HG03280 (cell line): Measurements from ENCODE around the gene FSCB.
"Not testable (repeated sequence)": the region's sequence is repeated elsewhere in the genome, so short reads cannot be mapped to it uniquely, and the experiment has no call there.

Experiments used
- ATAC-seq: cut with Tn5 transposase; IDR thresholded peaks from one replicate; pipeline ENCODE4 v1.9.1; 2021; ENCODE audit warnings: mild to moderate bottlenecking, moderate library complexity; ENCODE audit not compliant: unreplicated experiment

FSCB gene, protein sequence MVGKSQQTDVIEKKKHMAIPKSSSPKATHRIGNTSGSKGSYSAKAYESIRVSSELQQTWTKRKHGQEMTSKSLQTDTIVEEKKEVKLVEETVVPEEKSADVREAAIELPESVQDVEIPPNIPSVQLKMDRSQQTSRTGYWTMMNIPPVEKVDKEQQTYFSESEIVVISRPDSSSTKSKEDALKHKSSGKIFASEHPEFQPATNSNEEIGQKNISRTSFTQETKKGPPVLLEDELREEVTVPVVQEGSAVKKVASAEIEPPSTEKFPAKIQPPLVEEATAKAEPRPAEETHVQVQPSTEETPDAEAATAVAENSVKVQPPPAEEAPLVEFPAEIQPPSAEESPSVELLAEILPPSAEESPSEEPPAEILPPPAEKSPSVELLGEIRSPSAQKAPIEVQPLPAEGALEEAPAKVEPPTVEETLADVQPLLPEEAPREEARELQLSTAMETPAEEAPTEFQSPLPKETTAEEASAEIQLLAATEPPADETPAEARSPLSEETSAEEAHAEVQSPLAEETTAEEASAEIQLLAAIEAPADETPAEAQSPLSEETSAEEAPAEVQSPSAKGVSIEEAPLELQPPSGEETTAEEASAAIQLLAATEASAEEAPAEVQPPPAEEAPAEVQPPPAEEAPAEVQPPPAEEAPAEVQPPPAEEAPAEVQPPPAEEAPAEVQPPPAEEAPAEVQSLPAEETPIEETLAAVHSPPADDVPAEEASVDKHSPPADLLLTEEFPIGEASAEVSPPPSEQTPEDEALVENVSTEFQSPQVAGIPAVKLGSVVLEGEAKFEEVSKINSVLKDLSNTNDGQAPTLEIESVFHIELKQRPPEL

DNA sequence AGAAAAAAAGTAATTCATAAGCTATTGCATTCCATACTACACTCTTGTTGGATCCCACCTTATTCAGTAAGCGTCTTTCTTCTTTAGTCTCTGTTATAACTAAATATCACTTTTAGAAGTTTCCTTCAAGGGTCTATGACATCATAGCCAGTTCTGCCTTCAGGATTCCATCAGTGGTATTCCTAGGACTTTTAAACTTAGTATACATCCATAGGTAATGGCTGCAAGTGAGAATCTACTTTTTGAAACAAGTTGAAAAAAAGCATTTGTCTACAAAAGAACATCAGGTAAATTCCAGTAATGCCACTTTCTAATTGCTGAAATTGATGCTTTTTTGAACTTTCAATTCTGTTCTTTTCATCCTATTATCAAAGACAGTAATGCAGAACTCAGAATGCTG is at the start of gene FSCB:
Gene FSCB, minus strand, starts transcription at position 101 of the 400 bp plus-strand sequence. CDS start 296 bp downstream, outside the sequence.
- ATAC-seq: no peak

DNA sequence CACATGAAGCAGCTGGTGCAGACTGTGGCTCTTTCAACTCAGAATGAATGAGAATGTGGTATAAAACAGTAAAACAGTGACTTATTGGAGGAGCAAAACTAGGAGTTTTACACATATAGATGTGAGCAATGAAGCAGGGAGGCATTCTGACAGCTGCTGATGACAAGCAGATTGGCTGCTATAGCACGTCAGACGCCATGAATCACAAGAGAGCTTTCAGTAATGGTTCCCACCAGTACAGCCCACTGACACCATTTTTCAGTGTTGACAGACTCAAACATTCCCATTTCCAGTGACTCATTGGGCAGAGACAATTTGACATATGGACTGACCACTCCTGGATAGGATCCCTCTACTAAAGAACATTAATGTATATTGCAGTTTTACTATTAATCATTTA is 24.6 kb upstream of the FSCB start:
- no peak for ATAC-seq

DNA sequence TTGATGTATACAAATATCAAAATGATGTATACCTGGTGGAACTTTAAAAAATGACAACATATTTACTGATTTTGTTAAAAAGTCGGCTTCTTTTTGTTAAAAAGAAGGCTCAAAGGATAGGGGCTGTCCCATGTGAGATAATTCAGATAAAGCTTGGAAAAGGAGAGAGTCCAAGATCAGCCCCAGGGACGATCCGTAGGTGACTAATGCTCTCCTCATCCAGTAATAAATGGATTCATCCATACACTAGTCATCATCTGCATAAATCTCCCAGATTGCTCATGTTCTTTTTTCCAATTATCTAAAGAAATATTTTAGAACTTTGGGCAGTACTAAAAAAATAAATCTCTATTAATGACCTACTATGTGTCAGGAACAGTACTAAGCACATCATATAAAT is 23.4 kb upstream of the FSCB start:
- no peak for ATAC-seq

DNA sequence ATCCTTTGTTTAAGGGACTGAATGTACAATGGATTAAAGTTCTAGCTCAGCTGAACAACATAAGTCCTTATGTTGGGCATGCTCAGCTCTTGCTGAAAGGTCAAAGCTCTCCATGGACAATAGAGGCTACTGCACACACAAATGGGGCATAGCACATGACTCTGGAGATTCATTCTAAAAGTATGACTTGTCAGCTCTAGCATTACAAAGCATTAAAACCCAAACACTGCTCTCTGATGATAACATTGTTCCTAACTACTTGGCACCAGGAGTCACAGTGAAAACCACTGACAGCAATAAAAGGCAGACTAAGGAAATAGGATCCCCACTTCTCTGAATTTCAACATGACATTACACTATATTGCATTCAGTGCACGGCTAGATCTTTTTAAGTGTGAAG is 21.9 kb upstream of the FSCB start:
- no peak for ATAC-seq

DNA sequence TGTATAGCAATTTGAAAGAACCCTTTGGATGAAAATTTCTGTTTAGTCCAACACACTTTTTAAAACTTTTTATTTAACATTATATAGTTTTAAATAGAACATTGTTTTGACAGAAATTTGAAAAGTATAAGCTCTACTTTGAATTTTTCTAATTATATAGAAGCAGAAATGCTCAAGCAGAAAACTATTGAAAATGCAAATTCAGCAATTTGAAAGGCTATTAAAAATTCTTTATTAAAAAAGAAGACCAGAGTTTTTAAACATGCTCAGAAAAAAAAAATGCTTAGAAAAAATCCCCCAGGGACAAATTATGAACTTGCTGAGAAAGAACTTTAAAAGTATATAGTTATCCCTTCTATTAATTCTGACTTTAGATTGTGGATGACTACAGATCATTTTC is 21.1 kb upstream of the FSCB start:
- no peak for ATAC-seq

DNA sequence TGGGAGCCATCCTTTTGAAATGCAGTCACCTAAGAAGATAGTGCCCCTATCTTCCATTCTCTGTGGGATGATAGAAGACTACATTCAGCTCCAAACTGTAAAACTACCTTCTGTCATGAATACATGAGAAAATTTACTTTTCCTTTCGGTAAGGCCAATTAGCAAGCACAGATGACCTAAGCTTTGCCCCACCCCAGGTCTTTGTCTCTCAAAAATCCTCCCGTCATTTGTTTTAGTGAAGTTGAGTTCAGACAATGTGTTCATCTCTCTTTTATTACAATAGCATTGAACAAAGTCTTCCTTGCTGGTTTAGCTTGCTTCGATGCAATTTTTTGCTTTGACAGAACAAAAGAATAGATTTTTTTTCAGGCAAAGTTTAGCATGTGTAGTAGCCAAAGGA is 18.2 kb upstream of the FSCB start:
- ATAC-seq: no peak

DNA sequence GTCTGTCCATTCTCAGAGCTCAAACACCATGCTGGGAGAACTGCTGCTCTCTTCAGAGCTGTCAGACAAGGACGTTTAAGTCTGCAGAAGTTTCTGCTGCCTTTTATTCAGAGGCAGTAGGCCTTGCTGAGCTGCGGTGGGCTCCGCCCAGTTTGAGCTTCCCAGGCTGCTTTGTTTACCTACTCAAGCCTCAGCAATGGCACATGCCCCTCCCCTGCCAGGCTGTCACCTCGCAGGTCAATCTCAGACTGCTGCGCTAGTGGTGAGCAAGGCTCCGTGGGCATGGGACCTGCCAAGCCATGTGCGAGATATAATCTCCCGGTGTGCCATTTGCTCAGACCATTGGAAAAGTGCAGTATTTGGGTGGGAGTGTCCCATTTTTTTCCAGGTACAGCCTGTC is 8.6 kb upstream of the FSCB start:
- not testable (repeated sequence) for ATAC-seq

DNA sequence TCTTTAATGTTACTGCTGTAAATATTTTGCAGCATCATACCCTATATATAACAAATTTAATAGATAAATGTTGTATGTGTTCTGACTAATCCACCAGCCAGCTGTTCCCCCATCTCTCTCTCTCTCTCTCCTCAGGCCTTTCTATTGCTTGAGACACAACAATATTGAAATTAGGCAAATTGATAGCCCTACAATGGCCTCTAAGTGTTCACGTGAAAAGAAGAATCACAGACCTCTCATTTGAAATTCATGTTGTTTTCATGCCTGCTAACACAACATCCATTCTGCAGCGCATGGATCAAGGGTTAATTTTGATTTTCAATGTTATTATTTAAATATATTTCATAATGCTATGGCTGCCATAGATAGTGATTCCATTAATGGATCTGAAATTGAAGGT is 1.8 kb upstream of the FSCB start:
- no peak for ATAC-seq

DNA sequence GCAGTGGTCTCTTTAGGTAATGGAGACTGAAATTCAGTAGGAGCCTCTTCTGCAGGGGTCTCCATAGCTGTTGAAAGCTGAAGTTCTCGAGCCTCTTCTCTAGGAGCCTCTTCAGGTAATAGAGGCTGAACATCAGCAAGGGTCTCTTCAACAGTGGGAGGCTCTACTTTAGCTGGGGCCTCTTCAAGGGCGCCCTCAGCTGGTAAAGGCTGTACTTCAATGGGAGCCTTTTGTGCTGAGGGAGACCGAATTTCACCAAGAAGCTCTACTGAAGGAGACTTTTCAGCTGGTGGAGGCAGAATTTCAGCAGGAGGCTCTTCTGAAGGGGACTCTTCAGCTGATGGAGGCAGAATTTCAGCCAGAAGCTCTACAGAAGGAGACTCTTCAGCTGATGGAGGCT is 1.5 kb downstream of the FSCB start:
- ATAC-seq: no peak

DNA sequence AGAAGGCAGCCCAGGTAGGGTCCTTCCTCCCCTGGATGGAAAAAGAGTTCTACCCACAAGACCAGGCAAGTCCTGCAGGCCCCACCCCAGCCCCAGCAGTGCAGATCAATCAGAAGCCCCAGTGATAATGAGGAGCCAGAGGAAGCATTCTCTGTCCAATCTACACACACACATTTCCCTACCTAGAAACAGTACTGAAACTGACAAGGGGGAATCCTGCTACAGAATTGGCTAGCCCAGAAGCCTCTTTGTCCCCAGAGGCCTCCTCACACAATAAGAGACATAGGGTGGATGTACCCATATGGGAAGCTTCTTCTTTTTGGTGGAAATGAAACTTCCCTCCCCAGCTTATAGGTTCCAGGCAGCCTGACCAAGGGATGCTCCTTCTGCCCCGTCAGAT is 9.9 kb downstream of the FSCB start:
- ATAC-seq: no peak

DNA sequence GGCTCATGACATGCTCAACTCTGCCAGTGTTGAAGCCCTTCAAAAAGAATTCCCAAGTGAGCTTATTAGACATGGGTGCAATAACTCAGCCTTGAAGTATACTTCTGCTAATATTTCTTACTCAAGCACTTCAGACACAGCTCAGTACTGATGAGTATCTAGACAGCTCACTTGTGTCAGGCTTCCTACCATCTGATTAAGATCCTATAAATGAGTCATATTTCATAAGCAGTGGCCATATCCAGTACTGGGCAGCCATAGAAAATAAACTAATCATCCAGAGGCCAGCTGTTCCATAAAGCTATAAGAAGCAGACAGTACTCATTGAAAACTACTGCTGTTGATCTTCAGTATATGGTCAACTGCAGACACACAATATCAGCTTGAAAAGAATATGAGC is 12.9 kb downstream of the FSCB start:
- no peak for ATAC-seq

DNA sequence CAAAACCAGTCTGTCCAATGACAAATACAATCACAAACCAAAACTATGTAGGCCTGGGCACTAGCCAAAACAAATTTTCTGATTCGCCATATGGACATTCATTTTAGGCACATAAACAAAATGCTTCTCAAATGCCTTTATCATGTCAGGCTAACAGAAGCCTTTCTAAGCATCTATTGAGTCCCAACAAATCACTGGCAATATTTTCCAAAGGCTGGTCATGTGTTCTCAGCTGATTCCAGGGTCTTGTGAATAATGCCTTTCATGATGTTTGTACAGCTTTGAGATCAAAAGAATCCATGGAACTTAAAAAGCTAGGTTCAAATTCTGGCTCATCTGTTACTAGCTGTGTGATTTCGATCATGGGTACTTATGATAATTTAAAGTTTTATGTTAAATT is 16.1 kb downstream of the FSCB start:
- ATAC-seq: no peak

DNA sequence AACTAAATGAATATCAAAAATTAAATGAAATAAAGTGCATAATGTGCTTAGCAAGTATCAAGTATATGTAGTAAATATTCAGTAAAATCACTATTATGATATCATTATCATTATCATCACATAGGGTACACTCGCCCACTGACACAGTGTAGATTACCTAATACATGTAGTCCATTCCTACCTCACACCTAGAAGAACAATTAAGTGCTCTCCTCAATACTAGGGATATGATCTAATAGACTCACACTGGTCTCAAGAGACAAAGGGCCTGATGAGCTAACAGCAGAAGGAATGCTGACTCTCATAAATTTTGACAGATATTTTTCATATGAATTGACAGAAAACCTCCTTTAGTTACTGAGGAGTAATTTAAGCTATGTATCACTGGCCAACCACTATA is 29.1 kb downstream of the FSCB start:
- ATAC-seq: no peak

DNA sequence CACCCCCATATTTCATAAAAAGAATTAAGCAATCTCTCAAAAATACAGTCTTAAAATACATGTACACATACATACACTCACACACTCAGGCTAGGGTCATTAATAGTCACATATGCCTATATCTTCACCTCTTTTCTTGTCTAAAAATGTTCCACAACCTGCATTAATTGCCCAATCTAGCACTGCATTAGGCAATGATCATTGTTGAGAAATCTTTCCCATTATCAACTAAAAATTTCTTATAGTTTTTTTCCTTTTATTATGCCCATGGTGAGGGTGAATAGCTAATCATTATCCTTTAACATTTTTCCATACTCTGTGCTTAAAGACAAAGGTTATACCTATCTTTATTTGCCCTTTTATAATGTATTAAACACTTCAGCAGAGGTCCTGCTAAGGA is 38.3 kb downstream of the FSCB start:
- ATAC-seq: no peak

DNA sequence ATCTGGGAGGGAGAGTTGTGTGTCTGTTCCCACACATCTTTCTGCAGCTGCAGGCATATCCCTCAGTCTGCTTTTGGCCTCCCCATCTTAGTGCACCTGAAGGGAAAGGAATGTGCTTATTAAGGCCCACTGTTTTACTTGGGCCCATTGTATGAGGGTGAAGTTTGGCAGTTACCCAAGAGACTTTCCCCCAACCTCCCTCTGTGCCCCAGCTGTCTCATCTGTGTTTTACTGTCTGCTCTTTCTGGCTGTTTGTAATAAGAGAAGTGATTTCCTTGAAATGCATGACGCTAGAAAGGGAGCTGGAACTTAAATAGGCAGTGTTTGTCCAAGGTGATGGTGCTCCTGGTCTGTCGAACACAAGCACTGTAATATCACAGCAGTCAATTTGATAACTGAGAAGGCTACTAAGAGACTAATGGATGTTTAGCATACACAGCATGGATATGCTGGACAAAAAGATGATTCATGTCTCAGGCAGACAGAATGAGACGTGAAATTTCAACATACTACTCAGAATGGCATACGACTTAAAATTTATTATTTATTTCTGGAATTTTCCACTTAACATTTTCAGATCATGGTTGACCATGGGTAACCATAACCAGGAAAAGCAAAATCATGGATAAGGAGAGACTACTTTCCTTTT is 43.6 kb downstream of the FSCB start:
- ATAC-seq: no peak

DNA sequence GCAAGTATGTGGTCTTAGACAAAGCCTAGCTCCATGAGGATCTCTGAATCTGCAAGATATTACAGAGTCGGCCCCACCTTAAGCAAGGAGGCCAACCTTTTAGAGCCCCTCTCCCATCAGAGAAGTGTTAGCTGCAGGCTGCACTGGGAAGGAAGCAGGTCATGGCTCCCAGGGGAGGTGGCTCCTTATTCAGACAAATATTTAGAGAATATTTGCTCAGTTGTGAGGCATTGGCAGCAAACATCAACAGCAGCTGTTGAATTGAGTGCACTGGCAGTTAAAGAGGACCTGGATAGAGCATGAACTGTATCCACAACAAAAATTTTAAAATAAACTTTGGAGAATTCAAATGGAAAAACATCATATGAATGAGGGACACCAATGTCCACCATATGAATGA is 44.7 kb downstream of the FSCB start:
- no peak for ATAC-seq

DNA sequence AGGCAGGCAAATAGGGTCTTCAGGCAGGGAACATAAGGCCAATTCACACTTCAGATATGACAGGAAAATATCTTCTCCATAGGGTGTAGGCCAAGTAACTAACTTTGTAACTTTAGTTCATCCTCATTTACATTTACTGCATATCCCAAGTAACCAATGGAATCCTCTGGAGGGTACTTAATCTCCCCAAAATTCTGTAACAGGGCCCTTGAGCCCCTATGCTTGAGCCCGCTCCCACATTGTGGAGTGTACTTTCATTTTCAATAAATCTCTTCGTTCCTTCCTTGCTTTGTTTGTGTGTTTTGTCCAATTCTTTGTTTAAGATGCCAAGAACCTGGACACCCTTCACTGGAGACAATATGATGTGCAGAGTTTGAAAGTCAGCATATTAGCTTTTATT is 45.3 kb downstream of the FSCB start:
- ATAC-seq: no peak
